Right cardiac atrium (tissue), 5 donors: Measurements from ENCODE around the gene TRIM46. TPM values are rescaled to one million over a fixed set of nuclear protein-coding genes. Genes with fewer than 3 reads are reported as not detected.

Source experiments
- ATAC-seq, 2 donors: fragments of 200-7000 bp; cut with Tn5 transposase; one replicate each; pipeline versions ENCODE4 v1.8.0 to v1.9.1; 2020; ENCODE audit warnings: moderate library complexity in 2 of 2, mild to moderate bottlenecking in 1 of 2
- DNase-seq, 3 donors: peaks; one replicate each; pipeline ENCODE4 v3.0.0-alpha.2; 2020
- H3K27ac ChIP-seq: one replicate; pipeline ENCODE4 v1.5.1; 2013; ENCODE audit warnings: mild to moderate bottlenecking, low read length, control low read depth, moderate library complexity
- H3K27me3 ChIP-seq: one replicate; pipeline ENCODE4 v1.6.1; 2013; ENCODE audit not compliant: control insufficient read depth, insufficient read depth
- H3K4me1 ChIP-seq: one replicate; pipeline ENCODE4 v1.6.1; 2013; ENCODE audit warnings: low read length; ENCODE audit not compliant: control insufficient read depth, insufficient read depth
- H3K4me3 ChIP-seq: one replicate; pipeline ENCODE4 v1.5.1; 2013; ENCODE audit warnings: low read length, control low read depth
- H3K9me3 ChIP-seq: one replicate; pipeline ENCODE4 v1.6.1; 2013; ENCODE audit warnings: low read length; ENCODE audit not compliant: control insufficient read depth
- WGBS: extraction: QIAGEN DNeasy Blood & Tissue Kit; methylation state at CpG from one replicate; pipeline ENCODE4 v1.1.7; 2013; 5-methylcytosine and 5-hydroxymethylcytosine counted together
- intact Hi-C, 4 donors: fragments of 100-400 bp; cut with DNase I; formaldehyde crosslinking; loops; one replicate each; pipeline versions ENCODE4 v1.11.0 to v1.14.0; 2022 to 2023
- polyA plus RNA-seq: library from polyadenylated mRNA; stranded (reverse); fragments of 200-250 nt; gene quantifications from one replicate; pipeline ENCODE4 v1.2.3, GENCODE V29; 2013
- total RNA-seq, 4 donors: library from RNA; stranded (reverse); fragmentation: NEBNext Ultra II Directional; extraction: Animal tissue kit (Norgen Biotek cat#: 25700); gene quantifications; one replicate each; pipeline ENCODE4 v1.2.1, GENCODE V29; 2021
- donor health status: healthy with polysubstance abuse.
- donor health status: DM: no; HTN: yes; CAD: no.
- donor health status: DM: no; HTN: no; CAD: no.
- donor health status: DM: no; HTN: yes; CAD: no; lungs with severe emphysema.
- donor health status: DM: yes; HTN: yes; CAD: no.

Gene TRIM46
- total and polyA plus RNA-seq, 5 donors = 0.17 to 0.37 (median 0.25) TPM

- H3K27me3 ChIP-seq = no peaks in the 10 kb centered on the region
- 89% methylated on average over 4 of the region's 4 CpGs for WGBS
These were observed 26.1 kb downstream of the TRIM46 start for GRCh38 chr1:155199792-155200191.

GRCh38 chr1:155200920-155201319 lies 27.3 kb downstream of the TRIM46 start:
- intact Hi-C loops = no loop called here
- DNase-seq = no peak
- no peaks in the 10 kb centered on the region for H3K27me3 ChIP-seq
- no peaks in the 10 kb centered on the region for H3K9me3 ChIP-seq
- ATAC-seq = no peak
- H3K27ac ChIP-seq = no peak overlapping the region
- WGBS = 89% methylated on average over 5 of the region's 5 CpGs
- H3K4me3 ChIP-seq = no peak overlapping the region
- H3K4me1 ChIP-seq = no peaks in the 10 kb centered on the region

More at GRCh38 chr1:155199792-155200191, 26.1 kb downstream of the TRIM46 start:
- Histone ChIP-seq H3K9me3 (no peaks in the 10 kb centered on the region), H3K4me1 (no peaks in the 10 kb centered on the region), H3K4me3 (no peak overlapping the region), H3K27ac (no peak overlapping the region)
- DNase-seq = no peak
- intact Hi-C loops = no loop called here
- no peak for ATAC-seq

- 95% methylated on average over 7 of the region's 7 CpGs for WGBS
- intact Hi-C loops = no loop called here
- no peaks in the 10 kb centered on the region for H3K9me3 ChIP-seq
- H3K27ac ChIP-seq = no peak overlapping the region
- H3K27me3 ChIP-seq = no peaks in the 10 kb centered on the region
- no peak overlapping the region for H3K4me3 ChIP-seq
- no peak for DNase-seq
- no peak for ATAC-seq
- H3K4me1 ChIP-seq = peaks cover 3% of the 10 kb centered on the region
These were observed 28.5 kb downstream of the TRIM46 start for GRCh38 chr1:155202198-155202597.

- ATAC-seq (no peak), DNase-seq (no peak)
- H3K4me1 ChIP-seq = peaks cover 3% of the 10 kb centered on the region
- H3K4me3 ChIP-seq = no peak overlapping the region
- no peaks in the 10 kb centered on the region for H3K27me3 ChIP-seq
- no peak overlapping the region for H3K27ac ChIP-seq
- 90% methylated on average over 19 of the region's 19 CpGs for WGBS
- intact Hi-C loops = no loop called here
- H3K9me3 ChIP-seq = no peaks in the 10 kb centered on the region
These were observed 29.3 kb downstream of the TRIM46 start for GRCh38 chr1:155202731-155203515.

GRCh38 chr1:155205035-155205434 lies 31.4 kb downstream of the TRIM46 start:
- no peaks in the 10 kb centered on the region for H3K9me3 ChIP-seq
- H3K27me3 ChIP-seq = no peaks in the 10 kb centered on the region
- DNase-seq = no peak
- intact Hi-C loops = no loop called here
- no peak overlapping the region for H3K4me3 ChIP-seq
- H3K4me1 ChIP-seq = peaks cover 5% of the 10 kb centered on the region
- H3K27ac ChIP-seq = no peak overlapping the region
- no peak for ATAC-seq
- 93% methylated on average over 14 of the region's 14 CpGs for WGBS

- Histone ChIP-seq H3K27ac (no peak overlapping the region), H3K4me3 (no peak overlapping the region), H3K4me1 (peaks cover 5% of the 10 kb centered on the region), H3K27me3 (no peaks in the 10 kb centered on the region), H3K9me3 (no peaks in the 10 kb centered on the region)
- 57% methylated on average over 9 of the region's 9 CpGs for WGBS
- DNase-seq = no peak
- intact Hi-C loops = no loop called here
- ATAC-seq = no peak
These were observed 32.4 kb downstream of the TRIM46 start for GRCh38 chr1:155205969-155206593.

- no peaks in the 10 kb centered on the region for H3K9me3 ChIP-seq
- ATAC-seq (peak; percentile 10 to 27), DNase-seq (peak; percentile 86 to 95 (median 91))
- intact Hi-C loops = no loop called here
- H3K4me1 ChIP-seq = peaks cover 5% of the 10 kb centered on the region
- peak overlapping the region; percentile 98 for H3K27ac ChIP-seq
- no peaks in the 10 kb centered on the region for H3K27me3 ChIP-seq
- 20% methylated on average over 13 of the region's 13 CpGs for WGBS
- H3K4me3 ChIP-seq = peak overlapping the region; percentile 88
These were observed 33.5 kb downstream of the TRIM46 start for GRCh38 chr1:155206891-155207805.

GRCh38 chr1:155207806-155208540 lies 34.3 kb downstream of the TRIM46 start, which contains the start of gene THBS3:
THBS3 (minus strand) TSS chr1:155207897; CDS start chr1:155207876, 21 bp downstream.
- Histone ChIP-seq H3K27ac (peak within 1 kb of the TSS; percentile 100), H3K4me1 (peaks cover 5% of the 10 kb centered on the region), H3K4me3 (peak within 1 kb of the TSS; percentile 88), H3K27me3 (no peaks in the 10 kb centered on the region), H3K9me3 (no peaks in the 10 kb centered on the region)
- DNase-seq (peak; percentile 75 to 90 (median 89)), ATAC-seq (peak; percentile 29 to 35)
- 11% methylated on average over 17 of the region's 17 CpGs for WGBS
- intact Hi-C loops = no loop called here

- Histone ChIP-seq H3K9me3 (no peaks in the 10 kb centered on the region), H3K4me3 (peak within 1 kb of the TSS; percentile 88), H3K4me1 (peaks cover 5% of the 10 kb centered on the region), H3K27ac (peak within 1 kb of the TSS; percentile 100), H3K27me3 (no peaks in the 10 kb centered on the region)
- intact Hi-C loops = no loop called here
- under 1% methylated on average over 64 of the region's 64 CpGs for WGBS
- DNase-seq = peak; percentile 96 to 98 (median 98)
- ATAC-seq = peak; percentile 85 to 87
These were observed 35.1 kb downstream of the TRIM46 start, which contains the start of gene MTX1 for GRCh38 chr1:155208541-155209311. MTX1 (plus strand) TSS chr1:155208695; CDS start chr1:155208805, 110 bp downstream.
